ENCODE results near the gene SLAMF7.
"Not testable (repeated sequence)": the region's sequence is repeated elsewhere in the genome, so short reads cannot be mapped to it uniquely, and the experiment has no call there.

The SLAMF7 gene

DNA sequence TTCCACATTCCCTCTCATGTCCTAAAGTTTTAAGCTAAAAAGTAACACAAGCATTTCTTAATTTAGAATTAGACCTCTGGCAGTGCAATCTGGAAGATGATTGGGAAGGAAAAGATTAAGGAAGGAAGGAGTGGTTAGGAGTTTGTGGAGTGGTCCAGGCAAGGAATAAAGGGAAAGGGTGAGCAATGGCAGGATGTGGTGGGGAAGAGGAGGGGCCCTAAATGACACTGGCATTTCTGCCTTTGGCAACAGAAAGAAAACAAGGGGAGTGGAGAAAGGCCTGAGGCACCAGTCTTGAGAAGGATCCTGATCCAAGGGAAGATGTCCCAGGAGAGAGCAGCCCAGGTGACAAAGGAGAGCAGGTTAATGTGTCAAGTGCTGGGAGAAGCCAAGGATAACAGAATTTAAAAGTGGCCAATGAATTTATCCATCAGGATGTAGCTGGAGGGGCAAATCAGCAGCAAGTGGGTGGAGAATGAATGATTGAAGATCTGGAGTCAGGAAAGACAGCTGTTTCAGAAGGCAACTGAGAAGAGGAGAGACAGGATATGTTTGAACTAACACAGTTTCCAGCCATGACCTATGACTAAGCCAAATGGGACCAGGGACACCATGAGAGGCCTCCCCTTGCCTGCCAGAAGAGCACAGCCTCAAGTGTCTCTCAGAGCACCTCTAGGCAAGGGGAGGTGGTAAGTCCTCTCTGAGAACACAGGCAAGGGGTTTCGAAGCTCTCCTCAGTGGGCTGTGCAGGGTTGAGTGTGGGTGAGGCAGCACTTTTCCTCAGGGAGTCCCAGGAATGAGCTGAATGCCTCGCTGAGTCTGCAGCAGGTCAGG is 36.1 kb downstream of the SLAMF7 start:
- no peak for DNase-seq (ENCODE audit: low spot score)

DNA sequence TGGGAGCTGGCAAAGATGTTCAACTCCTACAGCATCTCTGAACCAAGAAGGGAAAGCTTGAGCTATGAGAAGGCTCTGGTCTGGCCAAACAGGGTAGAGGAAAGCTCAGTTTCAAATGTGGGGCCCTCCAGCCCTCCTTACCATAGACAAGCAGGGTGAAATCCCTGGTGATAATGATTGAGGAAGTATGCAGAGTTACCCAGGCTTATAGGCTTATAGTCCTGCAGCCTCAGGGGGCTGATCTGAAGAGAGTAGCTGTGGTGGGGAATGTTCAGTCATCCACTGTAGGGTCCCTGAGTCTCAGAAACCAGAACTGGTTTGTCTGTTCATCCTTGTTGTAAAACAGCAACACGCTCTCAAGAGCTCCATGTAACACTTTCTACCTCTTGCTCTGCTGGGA is 37.1 kb downstream of the SLAMF7 start:
- no peak for DNase-seq (ENCODE audit: low spot score)

DNA sequence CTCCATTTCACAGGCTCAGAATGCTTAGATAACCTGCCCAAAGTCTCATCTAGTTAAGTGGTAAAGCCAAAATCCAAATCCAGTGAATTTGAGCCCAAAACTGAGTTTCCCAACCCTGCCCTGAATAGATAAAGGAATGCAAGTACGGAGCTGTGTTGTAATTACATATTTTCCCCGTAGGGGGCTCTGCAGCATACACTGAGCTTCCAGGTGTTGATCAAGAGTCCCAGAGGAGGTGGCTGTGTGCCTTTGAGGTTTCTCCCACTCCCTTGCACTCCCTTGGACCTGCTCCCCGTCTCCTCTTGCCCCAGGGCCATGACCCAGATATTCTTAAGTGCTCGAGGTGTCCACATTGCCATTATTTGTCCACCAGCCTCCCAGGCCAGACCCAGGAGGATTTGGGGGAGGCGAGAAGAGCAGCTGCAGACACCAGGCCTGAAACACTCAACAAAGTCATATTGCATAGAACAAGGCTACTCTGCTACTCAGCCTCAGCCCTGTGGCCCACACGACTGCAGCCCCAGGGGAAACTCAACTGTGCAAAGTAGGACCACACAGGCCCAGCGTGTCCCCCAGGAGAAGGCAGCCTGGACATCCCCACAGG is 38.5 kb downstream of the SLAMF7 start:
- DNase-seq (ENCODE audit: low spot score): peak; percentile 57

DNA sequence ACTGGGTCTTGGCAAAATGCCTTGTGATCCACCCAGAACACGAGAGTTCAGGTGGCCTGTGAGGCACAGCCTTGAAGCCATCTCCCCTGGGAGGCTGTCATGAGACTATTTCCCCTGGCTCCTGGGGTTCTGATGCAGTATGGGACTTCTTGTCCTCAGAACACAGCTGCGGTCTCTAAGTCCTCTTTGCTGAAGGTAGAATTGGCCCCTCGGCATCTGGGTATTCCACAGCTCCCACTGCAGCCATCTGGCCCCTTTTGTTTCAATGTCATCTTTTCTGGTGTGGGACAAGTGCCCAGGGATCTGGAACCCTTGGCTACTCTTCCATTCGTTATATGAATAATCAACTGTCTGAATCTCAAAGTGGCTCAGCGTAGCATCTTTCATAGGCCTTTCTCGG is 39.9 kb downstream of the SLAMF7 start:
- DNase-seq (ENCODE audit: low spot score): no peak

DNA sequence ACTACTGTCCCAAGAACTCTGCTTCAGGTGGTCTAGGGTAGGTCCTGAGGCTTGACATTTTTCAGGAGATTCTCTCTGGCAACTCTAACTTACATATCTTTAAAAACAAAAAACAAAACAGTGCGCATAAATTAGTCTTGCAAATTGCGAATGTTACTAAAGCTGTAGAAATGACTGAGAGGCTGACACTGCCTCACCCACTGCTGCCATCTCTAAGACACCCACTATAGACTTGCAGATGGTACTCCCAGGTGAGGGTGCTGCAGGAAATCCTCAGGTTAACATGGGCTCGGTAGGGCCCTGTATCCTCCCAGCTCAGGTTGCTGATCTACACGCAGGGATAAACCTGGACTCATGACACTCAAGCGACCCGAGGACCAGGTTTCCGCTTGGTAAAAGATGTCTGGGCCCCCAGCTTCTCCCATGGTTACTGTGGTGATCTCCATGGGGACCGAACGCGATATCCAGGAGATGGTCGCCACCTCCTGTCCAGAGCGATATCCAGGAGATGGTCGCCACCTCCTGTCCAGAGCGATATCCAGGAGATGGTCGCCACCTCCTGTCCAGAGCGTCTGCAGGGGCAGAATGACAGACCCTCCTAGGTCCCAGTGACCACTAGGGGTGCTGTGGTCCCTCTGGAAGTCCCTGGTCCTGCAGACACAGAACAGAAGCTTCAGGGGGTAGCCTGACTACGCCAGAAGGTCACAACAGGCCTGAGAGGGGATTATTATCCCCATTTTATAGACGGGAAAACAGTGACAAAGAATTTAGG is 40.8 kb downstream of the SLAMF7 start:
- DNase-seq (ENCODE audit: low spot score): peak; percentile 56

DNA sequence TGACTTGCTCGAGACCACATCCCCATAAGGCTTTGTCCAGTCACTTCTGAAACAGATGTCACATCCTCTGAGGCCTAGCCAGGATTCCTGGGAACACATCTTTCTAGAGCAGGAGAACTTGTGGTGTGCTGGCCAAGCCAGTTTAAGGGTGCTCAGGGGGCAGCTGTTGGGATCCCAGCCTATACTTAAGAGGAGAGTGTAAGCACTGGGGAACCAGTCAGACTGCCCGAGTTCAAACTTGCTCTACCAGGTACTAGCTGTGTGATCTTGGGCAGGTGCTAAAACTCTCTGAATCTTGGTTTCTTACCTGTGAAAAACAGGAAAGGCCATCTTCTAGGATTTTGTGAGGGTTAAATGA is 41.3 kb downstream of the SLAMF7 start:
- no peak for DNase-seq (ENCODE audit: low spot score)

DNA sequence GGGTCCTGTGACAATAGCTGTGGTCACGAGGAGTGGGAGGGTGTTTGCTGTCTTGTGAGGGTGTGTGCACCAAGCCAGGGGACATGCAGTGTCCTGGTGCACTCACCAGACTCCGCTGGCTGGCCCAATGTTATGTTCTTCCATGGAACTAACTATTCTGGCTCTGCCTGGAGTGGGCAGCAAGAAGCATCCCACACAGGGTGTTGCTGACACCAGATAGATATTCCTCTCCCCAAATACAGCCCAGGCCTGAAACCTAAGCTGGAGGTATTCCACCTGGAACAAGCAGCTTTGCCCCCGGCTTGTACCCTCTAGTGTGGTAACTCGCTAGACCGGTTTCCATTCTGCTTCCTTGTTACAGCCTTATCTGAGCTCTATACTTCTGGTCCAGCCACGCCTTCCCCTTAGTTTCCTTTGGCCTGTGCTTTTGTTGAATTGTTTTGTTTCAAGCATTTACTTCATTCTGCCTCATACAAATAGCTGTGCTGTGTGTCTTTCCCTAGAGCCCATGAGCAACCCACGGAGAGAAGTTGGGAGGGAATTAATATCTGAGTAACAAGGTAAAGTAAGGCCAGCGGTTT is 42.2 kb downstream of the SLAMF7 start:
- DNase-seq (ENCODE audit: low spot score): no peak

DNA sequence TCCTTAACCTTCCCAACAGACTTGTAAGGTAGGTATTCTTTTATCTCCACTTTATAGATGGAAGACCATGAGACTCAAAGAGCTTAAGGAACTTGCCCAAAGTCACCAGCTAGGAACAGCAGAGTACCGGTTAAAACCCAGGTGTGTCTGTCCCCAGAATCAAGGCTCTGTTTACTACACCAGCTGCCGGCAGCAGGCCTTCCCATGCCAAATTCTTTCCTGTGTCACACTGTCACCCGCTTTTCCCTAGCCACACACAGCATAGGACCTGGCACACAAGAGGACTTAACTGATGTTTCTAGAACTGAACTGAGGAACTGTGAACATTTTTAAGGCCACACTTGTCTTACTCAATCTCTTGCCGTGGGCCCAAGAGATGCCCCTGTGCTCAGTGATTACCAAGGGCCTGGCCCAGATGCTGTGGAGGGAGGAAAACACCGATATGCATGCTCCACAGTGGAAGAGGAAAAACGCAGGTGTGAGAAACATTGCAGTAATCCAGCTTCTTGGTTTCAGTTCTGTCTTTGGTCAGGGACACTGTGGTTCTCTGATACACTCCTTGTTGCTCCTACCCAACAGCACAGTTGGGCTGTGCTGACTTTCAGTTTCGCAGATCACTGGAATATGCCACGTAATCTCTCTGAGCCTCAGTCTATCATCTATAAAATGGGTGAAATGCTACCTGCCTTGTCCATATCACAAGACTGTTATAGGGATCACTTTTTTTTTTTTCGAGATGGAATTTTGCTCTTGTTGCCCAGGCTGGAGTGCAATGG is 43.1 kb downstream of the SLAMF7 start:
- no peak for DNase-seq (ENCODE audit: low spot score)

DNA sequence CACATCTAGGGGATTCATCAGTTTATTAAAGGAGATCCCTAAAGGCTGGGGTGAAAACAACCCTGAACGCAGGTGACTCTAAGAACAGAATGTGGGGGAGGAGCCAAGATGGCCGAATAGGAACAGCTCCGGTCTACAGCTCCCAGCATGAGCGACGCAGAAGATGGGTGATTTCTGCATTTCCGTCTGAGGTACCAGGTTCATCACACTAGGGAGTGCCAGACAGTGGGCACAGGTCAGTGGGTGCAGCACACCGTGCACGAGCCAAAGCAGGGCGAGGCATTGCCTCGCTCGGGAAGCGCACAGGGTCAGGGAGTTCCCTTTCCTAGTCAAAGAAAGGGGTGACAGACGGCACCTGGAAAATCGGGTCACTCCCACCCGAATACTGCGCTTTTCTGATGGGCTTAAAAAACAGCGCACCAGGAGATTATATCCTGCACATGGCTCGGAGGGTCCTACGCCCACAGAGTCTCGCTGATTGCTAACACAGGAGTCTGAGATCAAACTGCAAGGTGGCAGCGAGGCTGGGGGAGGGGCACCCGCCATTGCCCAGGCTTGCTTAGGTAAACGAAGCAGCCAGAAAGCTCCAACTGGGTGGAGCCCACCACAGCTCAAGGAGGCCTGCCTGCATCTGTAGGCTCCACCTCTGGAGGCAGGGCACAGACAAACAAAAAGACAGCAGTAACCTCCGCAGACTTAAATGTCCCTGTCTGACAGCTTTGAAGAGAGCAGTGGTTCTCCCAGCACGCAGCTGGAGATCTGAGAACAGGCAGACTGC is 44.1 kb downstream of the SLAMF7 start:
- DNase-seq (ENCODE audit: low spot score): not testable (repeated sequence)

DNA sequence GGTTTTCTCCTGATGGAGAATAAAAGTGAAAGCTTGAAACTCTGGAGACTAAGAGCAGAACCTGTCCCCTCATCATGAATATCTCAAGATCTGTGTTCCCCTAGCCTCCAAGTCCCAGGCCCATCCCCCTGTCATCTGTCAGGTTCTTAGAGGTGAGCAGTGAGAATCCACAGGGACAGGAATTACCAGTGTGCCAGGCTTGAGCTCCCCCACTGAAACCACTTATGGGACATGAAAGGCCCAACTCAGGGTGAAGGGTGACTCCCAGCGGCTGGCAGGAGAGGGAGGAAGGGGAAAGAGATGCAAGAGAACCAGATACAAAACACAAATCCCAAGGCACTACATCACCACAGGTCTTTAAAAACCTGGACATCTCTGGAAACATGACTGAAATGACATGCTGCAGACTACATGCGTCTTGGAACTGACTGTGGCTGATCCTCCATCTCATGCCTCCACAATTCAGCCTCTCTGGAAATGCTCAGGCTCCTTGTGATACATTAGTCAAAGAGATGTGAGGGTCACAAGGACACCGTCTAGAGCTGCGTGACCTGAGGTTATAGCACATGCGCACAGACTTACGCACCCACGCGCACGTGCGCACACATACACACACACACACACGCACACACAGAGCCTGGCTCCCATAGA is 50.1 kb downstream of the SLAMF7 start:
- DNase-seq (ENCODE audit: low spot score): no peak

DNA sequence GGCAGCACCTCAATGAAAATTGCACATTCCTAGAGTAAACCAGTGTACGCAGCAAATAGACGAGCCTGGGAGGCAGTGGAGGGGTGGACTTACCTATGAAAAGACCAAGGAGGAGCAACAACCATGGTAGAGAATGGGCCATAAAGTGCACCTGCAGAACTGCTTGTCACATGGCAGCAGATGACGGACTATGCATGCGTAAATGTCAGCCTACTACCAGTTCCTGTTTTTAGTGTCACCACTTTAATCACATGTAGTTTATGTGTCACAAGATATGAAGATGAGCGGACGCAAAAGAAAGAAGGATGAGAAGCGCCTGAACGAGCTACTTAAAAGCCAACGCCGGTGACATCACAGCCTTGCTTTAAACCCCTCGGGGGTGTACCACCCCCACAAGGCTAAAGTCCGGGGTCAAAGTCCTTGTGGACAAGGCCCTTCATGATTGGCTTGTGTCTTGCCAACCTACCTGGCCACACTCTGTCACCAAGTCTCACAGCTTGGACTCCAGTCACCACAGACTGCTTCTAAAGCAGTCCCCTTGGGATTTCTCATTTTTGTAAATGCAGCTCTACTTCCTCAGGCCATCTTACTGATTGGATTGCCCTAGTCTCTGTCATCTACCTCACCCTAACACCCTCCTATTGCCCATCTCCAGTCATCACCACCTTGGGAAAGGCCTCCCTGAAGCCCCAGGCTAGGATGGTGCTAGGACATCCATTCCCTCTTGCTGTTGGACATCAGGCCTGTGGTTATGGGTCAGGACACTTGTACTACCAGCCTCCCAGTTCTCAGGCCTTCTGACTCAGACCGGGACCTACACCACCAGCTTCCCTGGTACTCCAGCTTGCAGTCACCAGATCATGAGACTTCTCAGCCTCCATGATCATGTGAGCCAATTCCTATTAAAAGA is 50.9 kb downstream of the SLAMF7 start:
- no peak for DNase-seq (ENCODE audit: low spot score)

DNA sequence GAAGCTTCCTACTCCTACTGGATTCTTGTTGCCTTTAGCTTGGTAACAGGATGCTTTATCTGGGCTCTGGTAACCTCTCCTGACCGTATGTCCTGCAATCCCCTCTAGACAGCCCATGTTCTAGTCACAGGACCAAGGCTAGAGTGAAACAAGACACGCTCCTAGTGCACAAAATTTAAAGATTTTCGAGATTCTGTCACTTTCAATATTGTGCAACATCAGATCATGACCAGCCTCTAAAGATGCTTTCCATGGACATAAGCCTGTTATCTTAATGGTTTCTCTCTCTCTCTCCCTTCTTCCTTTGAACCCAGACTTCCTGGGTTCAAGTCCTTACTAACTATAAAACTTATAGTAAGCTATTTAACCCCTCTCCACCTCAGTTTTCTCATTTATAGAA is 55.3 kb downstream of the SLAMF7 start:
- DNase-seq (ENCODE audit: low spot score): no peak

DNA sequence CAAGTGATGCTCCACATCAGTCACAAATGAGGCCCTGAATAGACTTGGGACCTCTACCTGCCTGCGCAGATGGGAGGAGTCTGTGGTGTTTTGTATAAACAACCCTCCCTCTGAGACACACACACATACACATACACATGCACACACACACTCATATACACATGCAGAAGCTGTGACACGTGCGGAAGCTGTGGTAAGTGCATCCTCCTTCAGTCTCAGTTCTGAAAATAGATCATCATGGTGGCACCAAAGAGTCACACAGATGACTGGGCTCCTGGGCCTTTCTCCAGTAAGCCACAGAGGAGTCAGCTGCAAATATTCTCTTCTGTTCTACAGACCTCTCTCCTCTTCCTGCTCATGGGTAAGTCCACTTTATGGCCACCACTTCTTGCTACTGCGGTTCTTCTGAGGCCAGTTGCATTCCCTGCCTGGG is 56.9 kb downstream of the SLAMF7 start, which contains the start of gene LY9:
Gene LY9 (plus strand): TSS at position 224 of the 433 bp plus-strand sequence. CDS start 14 bp downstream, at position 238.
- DNase-seq (ENCODE audit: low spot score): no peak

DNA sequence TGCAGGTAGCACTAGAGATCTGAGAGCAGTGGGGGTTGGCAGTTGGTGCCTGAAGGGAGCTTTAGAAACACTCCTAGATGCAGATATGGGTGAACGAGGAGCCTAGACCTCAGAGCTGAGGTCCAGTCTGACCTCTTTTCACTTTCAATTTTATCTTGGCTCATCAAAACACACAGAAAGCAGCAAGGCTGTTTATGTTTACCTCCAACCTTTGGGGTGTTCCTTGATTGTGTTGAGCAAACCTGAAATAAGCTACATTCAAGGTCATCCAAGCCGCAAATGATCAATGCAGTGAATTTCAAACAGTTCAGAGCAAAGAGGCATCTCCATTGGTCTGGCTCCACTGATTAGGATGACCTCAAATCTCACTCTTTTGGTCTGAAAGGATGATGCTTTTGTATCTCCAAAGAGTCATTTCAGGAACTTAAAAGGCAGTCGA is 58.2 kb downstream of the SLAMF7 start:
- no peak for DNase-seq (ENCODE audit: low spot score)

DNA sequence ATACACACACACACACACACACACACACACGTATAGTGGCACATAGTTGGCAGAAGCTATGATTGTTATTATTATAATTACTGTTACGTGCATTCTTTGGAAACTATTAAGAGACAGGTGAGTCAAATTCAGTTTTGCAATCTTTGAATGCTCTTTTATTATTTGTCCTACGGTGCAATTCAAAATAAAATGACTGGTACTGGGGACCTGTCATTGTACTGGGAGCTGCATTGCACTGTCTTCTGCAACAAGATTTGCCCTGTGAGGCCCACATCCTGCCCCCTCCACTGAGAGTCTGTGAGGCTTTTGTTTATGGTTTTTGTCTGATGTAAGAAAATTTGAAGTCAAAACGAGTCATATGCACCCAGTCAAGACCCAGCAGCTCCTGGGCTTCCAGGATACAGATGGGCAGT is 58.8 kb downstream of the SLAMF7 start:
- no peak for DNase-seq (ENCODE audit: low spot score)

DNA sequence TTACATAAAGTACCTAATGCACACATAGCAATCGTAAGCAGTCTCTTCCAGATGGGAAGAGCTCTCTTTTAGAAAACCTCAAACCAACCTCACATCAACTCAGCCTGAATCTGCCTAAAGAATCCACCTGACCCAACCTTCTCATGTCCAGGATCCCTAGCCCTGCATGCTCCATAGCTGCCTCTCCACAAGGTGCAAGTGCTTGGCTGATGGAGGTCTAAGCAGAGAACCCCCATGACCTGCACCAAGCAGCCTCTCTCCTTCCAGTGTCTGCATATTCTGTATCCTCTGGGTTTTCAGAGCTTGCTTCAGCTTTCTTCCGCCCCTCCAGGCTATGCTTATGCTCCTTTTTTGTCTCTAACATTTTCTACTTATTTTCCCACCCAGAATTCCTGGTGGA is 59.4 kb downstream of the SLAMF7 start:
- no peak for DNase-seq (ENCODE audit: low spot score)

DNA sequence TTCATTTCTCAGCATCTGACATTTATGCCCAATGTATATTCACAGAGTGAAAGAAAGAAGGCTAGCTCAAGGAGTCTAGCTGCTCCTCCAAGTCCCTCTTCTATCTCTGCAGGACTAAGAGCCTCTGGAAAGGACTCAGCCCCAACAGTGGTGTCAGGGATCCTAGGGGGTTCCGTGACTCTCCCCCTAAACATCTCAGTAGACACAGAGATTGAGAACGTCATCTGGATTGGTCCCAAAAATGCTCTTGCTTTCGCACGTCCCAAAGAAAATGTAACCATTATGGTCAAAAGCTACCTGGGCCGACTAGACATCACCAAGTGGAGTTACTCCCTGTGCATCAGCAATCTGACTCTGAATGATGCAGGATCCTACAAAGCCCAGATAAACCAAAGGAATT is 60.6 kb downstream of the SLAMF7 start:
- DNase-seq (ENCODE audit: low spot score): no peak

DNA sequence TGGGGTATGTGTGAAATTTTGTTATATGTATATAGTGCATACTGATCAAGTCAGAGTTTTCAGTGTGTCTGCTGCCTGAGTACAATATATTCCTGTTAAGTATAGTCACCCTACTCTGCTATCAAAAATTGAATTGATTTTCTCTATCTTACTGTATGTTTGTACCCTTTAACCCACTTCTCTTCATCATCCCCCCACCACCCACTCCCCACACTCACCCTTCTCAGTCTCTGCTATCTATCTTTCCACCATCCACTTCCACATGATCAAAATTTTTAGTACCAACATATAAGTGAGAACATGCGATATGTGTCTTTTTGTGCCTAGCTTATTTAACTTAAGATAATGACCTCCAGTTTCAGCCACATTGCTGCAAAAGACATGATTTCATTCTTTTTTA is 61.1 kb downstream of the SLAMF7 start:
- no peak for DNase-seq (ENCODE audit: low spot score)

Data from D341Med (cell line).